ENCODE data around the gene PDE7B. TPM values are rescaled to one million over a fixed set of nuclear protein-coding genes. Genes with fewer than 3 reads are reported as not detected.

The PDE7B gene
- total RNA-seq, 1 experiment from 2014 or later, result not detected

- H3K9me2 ChIP-seq (replicated peaks; ENCODE audit: low read length), result no peaks in the 10 kb centered on the region
- ATAC-seq (no peak), DNase-seq (no peak)
- no peak overlapping the region for H3K4me2 ChIP-seq (ENCODE audit: low read length)
- no peaks in the 10 kb centered on the region for H3K36me3 ChIP-seq (ENCODE audit: low read depth, low read length)
- TF ChIP-seq EZH2 (IDR thresholded peaks at IDR 0.05; ENCODE audit: low read length, unreplicated experiment), result no peak
- no peak for TF ChIP-seq EZH2phosphoT487 (IDR thresholded peaks at IDR 0.05; ENCODE audit: borderline replicate concordance, low read length)
- TF ChIP-seq, protein P1, sequence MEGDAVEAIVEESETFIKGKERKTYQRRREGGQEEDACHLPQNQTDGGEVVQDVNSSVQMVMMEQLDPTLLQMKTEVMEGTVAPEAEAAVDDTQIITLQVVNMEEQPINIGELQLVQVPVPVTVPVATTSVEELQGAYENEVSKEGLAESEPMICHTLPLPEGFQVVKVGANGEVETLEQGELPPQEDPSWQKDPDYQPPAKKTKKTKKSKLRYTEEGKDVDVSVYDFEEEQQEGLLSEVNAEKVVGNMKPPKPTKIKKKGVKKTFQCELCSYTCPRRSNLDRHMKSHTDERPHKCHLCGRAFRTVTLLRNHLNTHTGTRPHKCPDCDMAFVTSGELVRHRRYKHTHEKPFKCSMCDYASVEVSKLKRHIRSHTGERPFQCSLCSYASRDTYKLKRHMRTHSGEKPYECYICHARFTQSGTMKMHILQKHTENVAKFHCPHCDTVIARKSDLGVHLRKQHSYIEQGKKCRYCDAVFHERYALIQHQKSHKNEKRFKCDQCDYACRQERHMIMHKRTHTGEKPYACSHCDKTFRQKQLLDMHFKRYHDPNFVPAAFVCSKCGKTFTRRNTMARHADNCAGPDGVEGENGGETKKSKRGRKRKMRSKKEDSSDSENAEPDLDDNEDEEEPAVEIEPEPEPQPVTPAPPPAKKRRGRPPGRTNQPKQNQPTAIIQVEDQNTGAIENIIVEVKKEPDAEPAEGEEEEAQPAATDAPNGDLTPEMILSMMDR (conservative IDR thresholded peaks at IDR 0.05; ENCODE audit: low read depth, low read length), result no peak
- CTCF ChIA-PET, result no interaction called here
- intact Hi-C loops (cut with micrococcal nuclease), result no loop called here
- H3F3A ChIP-seq (ENCODE audit: low read length, unreplicated experiment), result no peaks in the 10 kb centered on the region
- no peak overlapping the region for H3K9ac ChIP-seq (ENCODE audit: low read length)
- BruUV-seq (replicated peaks), result no TSS peak
- no peaks in the 10 kb centered on the region for H3K27me3 ChIP-seq (ENCODE audit: low read length)
- no peak overlapping the region for H2AFZ ChIP-seq (ENCODE audit: low read length)
- H3K79me2 ChIP-seq (ENCODE audit: low read length), result no peaks in the 10 kb centered on the region
- H3K4me1 ChIP-seq (ENCODE audit: insufficient read depth, low read length), result no peaks in the 10 kb centered on the region
- no peak overlapping the region for H3K27ac ChIP-seq (ENCODE audit: low read length)
- no peaks in the 10 kb centered on the region for H3K9me3 ChIP-seq (ENCODE audit: low read length)
- H3K4me3 ChIP-seq (ENCODE audit: low read length), result no peak overlapping the region
- H4K20me1 ChIP-seq (ENCODE audit: low read length), result no peaks in the 10 kb centered on the region
- POLR2A ChIA-PET (ENCODE audit: unreplicated experiment), result no interaction called here
These were observed 207.8 kb downstream of the PDE7B start for GRCh38 chr6:136059308-136059707.

- no peaks in the 10 kb centered on the region for H3K36me3 ChIP-seq (ENCODE audit: low read depth, low read length)
- no peak overlapping the region for H3K4me3 ChIP-seq (ENCODE audit: low read length)
- H3K9ac ChIP-seq (ENCODE audit: low read length), result no peak overlapping the region
- no peak overlapping the region for H2AFZ ChIP-seq (ENCODE audit: low read length)
- ATAC-seq (no peak), DNase-seq (no peak)
- no peaks in the 10 kb centered on the region for H3K79me2 ChIP-seq (ENCODE audit: low read length)
- no peak overlapping the region for H3K27ac ChIP-seq (ENCODE audit: low read length)
- H3F3A ChIP-seq (ENCODE audit: low read length, unreplicated experiment), result no peaks in the 10 kb centered on the region
- no peaks in the 10 kb centered on the region for H3K9me3 ChIP-seq (ENCODE audit: low read length)
- POLR2A ChIA-PET (ENCODE audit: unreplicated experiment), result no interaction called here
- H4K20me1 ChIP-seq (ENCODE audit: low read length), result no peaks in the 10 kb centered on the region
- H3K27me3 ChIP-seq (ENCODE audit: low read length), result no peaks in the 10 kb centered on the region
- no TSS peak for BruUV-seq (replicated peaks)
- intact Hi-C loops (cut with micrococcal nuclease), result no loop called here
- H3K4me2 ChIP-seq (ENCODE audit: low read length), result no peak overlapping the region
- CTCF ChIA-PET, result no interaction called here
- H3K9me2 ChIP-seq (replicated peaks; ENCODE audit: low read length), result no peaks in the 10 kb centered on the region
- H3K4me1 ChIP-seq (ENCODE audit: insufficient read depth, low read length), result no peaks in the 10 kb centered on the region
- TF ChIP-seq EZH2 (IDR thresholded peaks at IDR 0.05; ENCODE audit: low read length, unreplicated experiment), result no peak
- TF ChIP-seq EZH2phosphoT487 (IDR thresholded peaks at IDR 0.05; ENCODE audit: borderline replicate concordance, low read length), result no peak
- TF ChIP-seq, protein P1 (conservative IDR thresholded peaks at IDR 0.05; ENCODE audit: low read depth, low read length), result no peak
These were observed 208.6 kb downstream of the PDE7B start for GRCh38 chr6:136060052-136060451.

GRCh38 chr6:136060759-136061158 is 209.3 kb downstream of the PDE7B start:
- no peak overlapping the region for H3K4me3 ChIP-seq (ENCODE audit: low read length)
- H3K9me2 ChIP-seq (replicated peaks; ENCODE audit: low read length), result no peaks in the 10 kb centered on the region
- TF ChIP-seq EZH2 (IDR thresholded peaks at IDR 0.05; ENCODE audit: low read length, unreplicated experiment) (no peak), EZH2phosphoT487 (IDR thresholded peaks at IDR 0.05; ENCODE audit: borderline replicate concordance, low read length) (no peak)
- TF ChIP-seq, protein P1 (conservative IDR thresholded peaks at IDR 0.05; ENCODE audit: low read depth, low read length), result no peak
- no peaks in the 10 kb centered on the region for H3F3A ChIP-seq (ENCODE audit: low read length, unreplicated experiment)
- H3K27ac ChIP-seq (ENCODE audit: low read length), result no peak overlapping the region
- H3K4me2 ChIP-seq (ENCODE audit: low read length), result no peak overlapping the region
- ChIA-PET POLR2A (ENCODE audit: unreplicated experiment) (no interaction called here), CTCF (no interaction called here)
- no peaks in the 10 kb centered on the region for H3K79me2 ChIP-seq (ENCODE audit: low read length)
- H3K9me3 ChIP-seq (ENCODE audit: low read length), result no peaks in the 10 kb centered on the region
- no peak overlapping the region for H2AFZ ChIP-seq (ENCODE audit: low read length)
- no peaks in the 10 kb centered on the region for H3K36me3 ChIP-seq (ENCODE audit: low read depth, low read length)
- intact Hi-C loops (cut with micrococcal nuclease), result no loop called here
- DNase-seq (no peak), ATAC-seq (no peak)
- no peaks in the 10 kb centered on the region for H3K4me1 ChIP-seq (ENCODE audit: insufficient read depth, low read length)
- H3K27me3 ChIP-seq (ENCODE audit: low read length), result no peaks in the 10 kb centered on the region
- no TSS peak for BruUV-seq (replicated peaks)
- no peak overlapping the region for H3K9ac ChIP-seq (ENCODE audit: low read length)
- H4K20me1 ChIP-seq (ENCODE audit: low read length), result no peaks in the 10 kb centered on the region
